Body of pancreas (tissue), 4 donors: ENCODE results near the gene C19orf12.

ENCODE experiments used
- CTCF ChIP-seq, 7 experiments: fragments of 450-650 bp in 4 of 7; fragments of 200-600 bp in 3 of 7; sonication (generic) in 3 of 7; IDR thresholded peaks; one replicate each; pipeline ENCODE4 v1.5.1; 2016 to 2019; ENCODE audit warnings: antibody characterized with exemption in 7 of 7
- POLR2A ChIP-seq, 3 donors: fragments of 450-650 bp; IDR thresholded peaks; one replicate each; pipeline ENCODE4 v1.6.1; 2016; ENCODE audit warnings: antibody characterized with exemption in 3 of 3, mild to moderate bottlenecking in 2 of 3

- no peak for TF ChIP-seq POLR2A (IDR thresholded peaks at IDR 0.05)
- no peak for TF ChIP-seq CTCF (IDR thresholded peaks at IDR 0.05)
Observed at GRCh38 chr19:29705706-29706105, 9.4 kb downstream of the C19orf12 start.
